KOPT-K1 (cell line): Measurements from ENCODE around the gene UBA7.
"Not testable (repeated sequence)": the region's sequence is repeated elsewhere in the genome, so short reads cannot be mapped to it uniquely, and the experiment has no call there.

Source experiments
- H3K27ac ChIP-seq: fragments of 200-600 bp; sonication (generic); 2 replicates; pipeline ENCODE4 v1.5.1; 2016; ENCODE audit warnings: antibody characterized with exemption, mild to moderate bottlenecking, low read depth, low read length; ENCODE audit not compliant: poor library complexity, severe bottlenecking
- H3K36me3 ChIP-seq: fragments of 200-600 bp; sonication (generic); 2 replicates; pipeline ENCODE4 v1.5.1; 2017; ENCODE audit warnings: antibody characterized with exemption, mild to moderate bottlenecking, low read length, moderate library complexity; ENCODE audit not compliant: insufficient read depth
- H3K9me3 ChIP-seq: fragments of 200-600 bp; sonication (generic); 2 replicates; pipeline ENCODE4 v1.5.1; 2017; ENCODE audit warnings: antibody characterized with exemption, low read length, mild to moderate bottlenecking; ENCODE audit not compliant: insufficient read depth, poor library complexity, severe bottlenecking

UBA7 gene

DNA sequence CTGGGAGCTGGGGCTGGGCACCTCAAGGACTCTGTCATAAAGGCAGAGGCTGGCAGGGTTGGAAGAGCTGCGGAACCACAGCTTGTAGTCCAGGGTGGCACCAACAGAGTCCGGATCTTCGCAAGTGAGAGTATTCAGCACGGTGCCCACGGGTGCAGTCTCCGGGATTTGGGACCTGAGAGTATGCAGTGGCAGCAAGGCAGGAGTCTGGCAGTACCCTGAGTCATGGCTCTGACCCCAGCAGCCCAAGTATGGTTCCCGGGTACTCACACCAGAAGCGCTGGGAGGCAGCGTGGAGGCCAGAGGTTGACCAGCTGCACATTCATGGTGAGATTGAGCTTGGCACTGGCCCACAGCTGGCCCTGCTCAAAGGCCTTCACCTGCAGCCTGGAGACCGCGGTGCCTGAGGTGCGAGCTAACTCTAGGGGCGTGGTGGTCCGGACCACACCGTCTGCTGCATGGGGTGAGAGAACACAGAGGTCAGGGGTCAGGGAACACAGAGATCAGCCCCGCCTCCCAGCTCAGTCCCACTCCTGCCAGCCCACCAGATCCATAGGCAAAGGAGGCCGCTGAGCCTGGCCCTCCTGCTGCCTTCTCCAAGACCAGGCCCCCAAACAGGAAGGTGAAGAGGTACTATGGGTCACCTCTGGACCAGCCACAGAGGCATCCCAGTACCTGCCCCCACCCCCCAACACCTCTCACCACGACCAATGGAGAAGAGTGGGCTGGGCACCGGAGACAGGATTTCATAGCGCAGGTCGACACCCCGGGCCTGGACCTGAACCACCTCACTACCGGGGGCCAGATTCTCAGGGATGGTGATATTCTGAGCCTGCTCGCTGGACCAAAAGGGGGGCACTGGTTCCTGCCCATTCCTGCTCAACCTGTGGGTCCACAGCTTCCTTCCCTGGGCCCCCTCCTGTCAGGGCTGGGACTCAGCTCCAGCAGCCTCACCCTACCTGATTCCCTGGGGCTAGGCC, 18.5 kb downstream of the UBA7 start:
- H3K9me3 ChIP-seq: no peaks in the 10 kb centered on the region
- H3K36me3 ChIP-seq: no peaks in the 10 kb centered on the region
- no peak overlapping the region for H3K27ac ChIP-seq

- Histone ChIP-seq H3K36me3 (no peaks in the 10 kb centered on the region), H3K9me3 (no peaks in the 10 kb centered on the region), H3K27ac (no peak overlapping the region)
These were observed 19.3 kb downstream of the UBA7 start for GRCh38 chr3:49794431-49794830.

DNA sequence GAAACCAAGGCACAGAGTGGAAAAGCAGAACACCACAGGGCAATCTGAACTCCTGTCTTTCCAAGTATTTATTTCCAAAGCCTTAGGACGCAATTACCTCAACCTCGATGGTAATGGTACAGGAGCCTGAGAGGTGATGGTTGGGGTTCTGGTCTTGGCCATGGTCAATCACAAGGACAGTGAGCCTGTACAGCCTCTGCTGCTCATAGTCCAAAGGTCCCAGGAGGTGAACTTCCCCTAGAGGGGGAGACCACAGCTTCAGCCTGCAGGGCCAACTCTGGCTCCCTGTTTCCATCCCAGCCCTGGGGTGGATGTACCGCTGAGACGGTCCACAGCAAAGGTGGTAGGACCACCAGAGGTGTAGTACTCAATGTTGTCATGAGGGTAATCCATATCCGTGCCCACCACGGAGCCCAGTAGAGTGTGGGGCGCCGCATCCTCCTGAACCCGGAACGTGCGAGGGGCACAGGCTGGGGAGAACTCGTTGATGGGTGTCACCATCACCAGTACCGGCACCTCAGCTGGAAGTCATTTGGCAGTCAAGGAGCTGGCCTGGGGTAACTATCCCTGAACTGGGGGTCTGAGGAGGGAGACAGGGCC, 20.2 kb downstream of the UBA7 start:
- Histone ChIP-seq H3K27ac (no peak overlapping the region), H3K36me3 (no peaks in the 10 kb centered on the region)

GRCh38 chr3:49792371-49793150, 21.2 kb downstream of the UBA7 start:
- Histone ChIP-seq H3K9me3 (no peaks in the 10 kb centered on the region), H3K27ac (no peak overlapping the region)

More for the DNA sequence above, 20.2 kb downstream of the UBA7 start:
- H3K9me3 ChIP-seq: no peaks in the 10 kb centered on the region

GRCh38 chr3:49791571-49791970, 22.2 kb downstream of the UBA7 start:
- no peak overlapping the region for H3K27ac ChIP-seq
- no peaks in the 10 kb centered on the region for H3K36me3 ChIP-seq
- H3K9me3 ChIP-seq: no peaks in the 10 kb centered on the region

More at GRCh38 chr3:49792371-49793150, 21.2 kb downstream of the UBA7 start:
- no peaks in the 10 kb centered on the region for H3K36me3 ChIP-seq

DNA sequence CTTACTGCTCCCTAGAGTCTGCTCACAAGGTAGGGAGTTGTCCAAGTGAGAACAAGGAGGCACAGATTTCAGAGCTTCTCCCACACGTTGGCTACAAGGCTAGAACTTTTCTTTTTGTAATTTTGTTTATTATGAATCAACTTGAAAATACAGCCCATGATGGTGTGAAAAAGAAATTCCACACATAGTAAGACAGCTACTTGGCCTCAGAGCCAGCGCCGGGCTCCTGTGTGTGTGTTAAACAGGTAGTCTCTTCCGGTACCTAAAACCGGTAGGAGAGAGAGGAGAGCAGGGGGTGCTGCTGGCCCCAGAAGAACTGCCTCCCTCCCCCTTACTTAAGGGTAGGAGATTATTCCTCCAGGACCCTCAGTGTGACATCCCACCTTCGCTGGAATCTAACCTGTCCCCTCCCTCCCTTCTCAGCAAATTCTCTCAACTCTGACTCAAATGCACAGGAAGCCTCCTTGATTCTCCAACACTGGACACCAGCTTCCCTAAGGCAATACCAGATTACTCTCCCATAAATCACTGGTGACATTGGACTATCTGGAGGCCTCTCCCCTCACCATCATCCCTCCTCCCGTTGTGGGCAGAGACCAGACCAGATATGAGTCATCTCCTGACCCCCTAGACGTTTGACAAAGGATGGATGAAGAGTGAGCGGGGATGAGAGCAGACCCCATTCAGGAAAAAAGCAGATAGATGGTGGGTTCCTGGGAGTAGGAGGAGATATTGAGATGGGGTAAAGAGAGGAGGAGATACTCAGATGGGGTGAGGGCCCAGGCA, 22.9 kb downstream of the UBA7 start:
- Histone ChIP-seq H3K36me3 (no peaks in the 10 kb centered on the region), H3K27ac (no peak overlapping the region), H3K9me3 (no peaks in the 10 kb centered on the region)

- no peaks in the 10 kb centered on the region for H3K9me3 ChIP-seq
- H3K36me3 ChIP-seq: peaks cover 18% of the 10 kb centered on the region
- no peak overlapping the region for H3K27ac ChIP-seq
These were observed 25.7 kb downstream of the UBA7 start for GRCh38 chr3:49788056-49788455.

GRCh38 chr3:49787536-49787935, 26.2 kb downstream of the UBA7 start:
- Histone ChIP-seq H3K36me3 (peaks cover 22% of the 10 kb centered on the region), H3K9me3 (no peaks in the 10 kb centered on the region), H3K27ac (no peak overlapping the region)

- Histone ChIP-seq H3K36me3 (peaks cover 27% of the 10 kb centered on the region), H3K27ac (peak overlapping the region; percentile 69), H3K9me3 (no peaks in the 10 kb centered on the region)
These were observed 26.6 kb downstream of the UBA7 start for GRCh38 chr3:49787182-49787464.

GRCh38 chr3:49786357-49787181, 27.2 kb downstream of the UBA7 start, which contains the start of gene IP6K1:
Gene IP6K1, minus strand, starts transcription at chr3:49786542. Its CDS starts 38,502 bp downstream, at chr3:49748040.
- Histone ChIP-seq H3K36me3 (peaks cover 32% of the 10 kb centered on the region), H3K27ac (peak within 1 kb of the TSS; percentile 69), H3K9me3 (no peaks in the 10 kb centered on the region)

GRCh38 chr3:49785565-49786356, 28.0 kb downstream of the UBA7 start:
- H3K27ac ChIP-seq: peak overlapping the region; percentile 69
- H3K36me3 ChIP-seq: peaks cover 40% of the 10 kb centered on the region
- H3K9me3 ChIP-seq: no peaks in the 10 kb centered on the region

GRCh38 chr3:49782277-49782676, 31.5 kb downstream of the UBA7 start:
- peaks cover 64% of the 10 kb centered on the region for H3K36me3 ChIP-seq
- H3K27ac ChIP-seq, H3K9me3 ChIP-seq: not testable (repeated sequence)

DNA sequence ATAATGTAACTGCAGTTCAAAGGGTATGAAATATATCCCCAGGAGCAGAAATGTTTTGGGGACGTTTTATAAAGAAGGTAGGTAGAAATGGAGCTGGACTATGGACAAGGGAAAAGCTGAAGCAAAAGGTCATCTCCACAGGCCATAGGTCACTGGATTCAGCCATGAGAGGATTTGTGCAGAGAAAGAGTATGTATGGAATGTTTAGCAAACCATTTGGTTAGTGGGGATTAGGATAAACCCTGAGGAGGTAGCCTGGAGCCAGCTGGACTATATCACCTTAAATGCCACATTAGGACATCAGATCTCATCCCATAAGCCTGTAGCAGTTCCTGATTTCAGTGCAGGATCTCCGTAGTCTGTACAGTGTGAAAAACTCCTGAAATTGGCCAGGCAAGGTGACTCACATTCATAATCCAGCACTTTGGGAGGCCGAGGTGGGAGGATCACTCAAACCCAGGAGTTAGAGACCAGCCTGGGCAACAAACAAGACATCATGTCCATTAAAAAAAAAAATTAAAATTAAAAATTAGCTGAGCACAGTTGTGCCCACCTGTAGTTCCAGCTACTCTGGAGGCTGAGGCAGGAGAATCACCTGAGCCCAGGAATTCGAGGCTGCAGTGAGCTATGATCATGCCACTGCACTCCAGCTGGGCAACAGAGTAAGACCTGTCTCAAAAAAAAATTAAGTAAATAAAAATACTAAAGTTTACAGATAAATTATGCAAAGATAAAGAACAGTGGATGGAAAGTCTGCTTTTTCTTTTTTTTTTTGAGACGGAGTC, 32.1 kb downstream of the UBA7 start:
- Histone ChIP-seq H3K27ac (no peak overlapping the region), H3K36me3 (peaks cover 71% of the 10 kb centered on the region), H3K9me3 (no peaks in the 10 kb centered on the region)
